GDM1 (cell line): ENCODE results near the gene YPEL4.

Experiments used
- DNase-seq: peaks from one replicate; lab custom pipeline; 2025; lab: John Stamatoyannopoulos, UW

The YPEL4 gene

GRCh38 chr11:57650739-57651090, 1.0 kb upstream of the YPEL4 start:
- DNase-seq = no peak

DNA sequence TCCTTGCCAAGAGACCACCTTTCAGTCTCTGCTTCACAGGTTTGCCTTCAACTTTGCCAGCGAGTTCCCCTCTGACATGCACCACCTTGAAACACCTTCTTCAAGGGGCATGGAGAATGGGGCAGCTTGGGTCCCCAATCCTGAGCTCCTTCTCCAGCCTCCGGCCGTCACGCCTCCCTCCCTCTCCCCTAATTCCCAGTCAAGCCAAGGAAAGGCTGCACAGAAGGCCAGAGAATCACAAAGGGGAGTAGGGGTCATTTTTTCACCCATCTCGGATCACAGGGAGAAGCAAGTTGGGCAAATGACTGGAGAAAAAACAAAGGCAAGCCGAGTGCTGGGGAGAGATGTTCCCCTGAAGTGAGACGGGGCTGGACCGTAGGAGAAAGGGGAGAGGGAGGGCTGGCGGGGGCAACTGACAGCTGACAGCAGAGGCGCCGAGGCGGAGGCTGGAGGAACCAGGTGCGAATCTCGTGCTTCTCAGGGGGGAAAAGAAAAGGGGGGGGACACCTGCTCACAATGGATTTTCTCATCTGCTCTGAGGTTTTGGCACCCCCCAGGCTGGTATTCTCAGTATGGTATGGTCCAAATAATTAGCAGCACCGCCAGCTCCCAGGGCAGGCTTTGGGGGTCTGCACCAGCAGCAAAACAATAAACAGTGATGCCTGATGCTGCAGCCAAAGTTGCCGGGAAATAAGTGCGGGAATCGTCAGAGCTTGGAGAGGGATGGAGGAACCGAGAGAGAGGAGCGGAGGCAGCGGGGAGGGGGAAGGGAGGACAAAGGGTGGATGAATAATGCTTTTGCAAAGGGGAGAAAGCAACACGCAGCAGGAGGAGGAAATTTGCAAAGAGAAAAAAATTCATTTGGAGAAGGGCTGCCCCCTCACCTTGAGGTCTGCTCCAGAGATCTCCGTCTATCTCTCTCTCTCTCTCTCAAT, 644 bp downstream of the YPEL4 start:
- DNase-seq = no peak

DNA sequence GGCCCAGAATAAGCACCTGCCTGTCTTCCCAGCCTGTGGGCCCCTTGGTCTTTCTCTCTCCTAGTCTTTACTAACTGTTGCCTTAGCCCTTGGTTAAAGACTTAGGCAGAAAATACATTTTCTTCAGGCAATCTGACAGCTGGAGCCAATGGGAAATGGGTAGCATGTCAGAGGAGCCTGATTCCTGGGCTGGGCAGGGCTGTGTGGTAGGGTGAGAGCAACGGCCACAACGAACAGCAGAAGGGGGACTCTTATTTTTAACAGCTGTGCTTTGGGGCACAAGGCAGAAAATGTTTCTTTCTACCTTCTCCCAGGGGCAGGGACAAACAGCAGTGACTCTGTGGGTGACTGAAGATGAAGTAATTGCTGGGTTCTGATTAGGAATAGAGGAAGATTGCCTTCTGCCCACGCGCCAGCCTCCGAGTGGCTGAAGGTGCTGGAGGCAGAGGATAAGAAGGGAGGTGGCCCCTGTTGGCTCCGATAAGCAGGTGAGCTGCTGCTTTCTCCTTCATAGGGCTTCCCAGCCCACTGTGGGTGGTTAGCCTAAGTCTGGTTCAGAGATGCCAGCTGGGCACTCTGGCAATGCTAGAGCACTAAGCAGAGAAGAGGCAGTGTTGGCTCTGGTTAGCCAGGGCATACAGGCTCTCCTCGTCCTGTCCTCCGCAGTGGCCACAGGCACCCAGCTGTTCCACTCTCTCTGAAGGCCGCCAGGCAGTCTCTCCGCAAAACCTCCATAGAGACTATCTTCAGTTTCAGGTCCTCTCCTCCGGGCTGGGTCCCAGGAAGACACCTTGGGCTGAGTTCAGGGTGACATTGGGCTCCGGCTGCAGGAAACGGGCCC, 1.5 kb downstream of the YPEL4 start:
- DNase-seq = no peak

DNA sequence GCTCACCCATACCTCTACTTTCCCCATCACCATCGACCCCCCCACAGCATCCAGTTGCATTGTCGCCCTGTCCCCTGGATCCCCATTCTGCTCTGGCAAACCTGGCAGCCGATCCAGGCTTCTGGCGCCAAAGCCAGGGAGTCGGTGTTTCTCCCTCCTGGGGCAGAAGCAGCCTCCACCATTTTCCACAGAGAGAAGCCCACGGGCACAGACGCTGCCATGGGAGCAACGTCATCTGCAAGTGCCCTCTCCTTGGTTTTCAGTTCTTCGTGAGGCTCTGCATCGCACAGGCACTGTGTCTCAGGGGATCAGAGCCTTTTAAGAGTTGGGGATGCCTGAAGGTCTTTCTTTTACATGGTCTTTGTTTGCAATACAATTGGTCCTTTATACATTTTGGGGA, 2.3 kb downstream of the YPEL4 start:
- no peak for DNase-seq

GRCh38 chr11:57646799-57647303, 2.9 kb downstream of the YPEL4 start:
- DNase-seq = no peak

- no peak for DNase-seq
Measured at GRCh38 chr11:57646194-57646798, 3.4 kb downstream of the YPEL4 start.

GRCh38 chr11:57645689-57646085, 4.0 kb downstream of the YPEL4 start:
- DNase-seq = no peak

DNA sequence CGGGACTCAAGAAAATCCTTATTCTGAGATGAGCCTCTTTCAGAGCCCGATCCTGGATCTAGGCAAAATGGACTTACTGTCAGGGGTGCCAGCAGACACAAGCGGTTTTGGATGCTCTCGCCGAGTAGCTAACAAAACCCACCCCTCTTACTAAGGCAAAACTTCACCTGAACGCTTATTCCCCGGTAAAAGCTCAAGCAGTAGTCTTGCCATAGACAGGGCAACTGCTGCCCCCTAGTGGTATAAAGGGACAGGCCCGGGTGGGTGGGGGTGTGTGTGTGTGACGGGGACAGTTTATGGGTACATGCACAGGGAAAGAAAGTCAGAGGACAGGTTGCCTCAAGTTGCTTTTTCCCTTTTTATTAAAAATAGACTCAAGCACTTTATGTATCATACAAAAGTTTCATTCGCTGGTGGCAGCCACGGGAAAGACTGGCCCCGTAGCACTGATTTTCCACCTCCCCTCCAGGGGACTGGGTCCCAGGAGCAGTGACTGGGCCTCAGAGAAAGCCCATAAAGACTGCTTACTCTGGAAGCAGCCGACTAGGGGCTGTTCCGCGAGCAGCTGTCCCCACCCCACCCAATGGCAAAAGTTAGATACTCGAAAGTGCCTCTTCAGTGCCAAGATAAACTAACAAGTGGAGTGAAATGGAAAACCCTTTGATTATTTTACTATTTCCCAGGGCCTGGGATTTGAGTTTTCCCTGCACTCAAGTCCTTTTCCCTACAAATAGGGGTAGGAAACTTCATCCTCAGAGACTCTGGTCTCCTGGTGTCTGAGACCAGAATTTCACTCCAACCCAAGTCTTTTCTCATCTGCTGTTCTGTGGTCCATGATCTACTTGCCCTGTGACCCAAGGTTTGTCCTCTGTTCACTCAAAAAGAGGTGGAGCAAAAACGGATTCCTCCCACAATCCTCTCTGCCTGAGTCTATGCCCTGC, 4.7 kb downstream of the YPEL4 start:
- peak; percentile 70 for DNase-seq

- DNase-seq = no peak
Measured at GRCh38 chr11:57643802-57644201, 5.9 kb downstream of the YPEL4 start.

- peak; percentile 63 for DNase-seq
Measured at GRCh38 chr11:57641011-57641807, 8.5 kb downstream of the YPEL4 start.

DNA sequence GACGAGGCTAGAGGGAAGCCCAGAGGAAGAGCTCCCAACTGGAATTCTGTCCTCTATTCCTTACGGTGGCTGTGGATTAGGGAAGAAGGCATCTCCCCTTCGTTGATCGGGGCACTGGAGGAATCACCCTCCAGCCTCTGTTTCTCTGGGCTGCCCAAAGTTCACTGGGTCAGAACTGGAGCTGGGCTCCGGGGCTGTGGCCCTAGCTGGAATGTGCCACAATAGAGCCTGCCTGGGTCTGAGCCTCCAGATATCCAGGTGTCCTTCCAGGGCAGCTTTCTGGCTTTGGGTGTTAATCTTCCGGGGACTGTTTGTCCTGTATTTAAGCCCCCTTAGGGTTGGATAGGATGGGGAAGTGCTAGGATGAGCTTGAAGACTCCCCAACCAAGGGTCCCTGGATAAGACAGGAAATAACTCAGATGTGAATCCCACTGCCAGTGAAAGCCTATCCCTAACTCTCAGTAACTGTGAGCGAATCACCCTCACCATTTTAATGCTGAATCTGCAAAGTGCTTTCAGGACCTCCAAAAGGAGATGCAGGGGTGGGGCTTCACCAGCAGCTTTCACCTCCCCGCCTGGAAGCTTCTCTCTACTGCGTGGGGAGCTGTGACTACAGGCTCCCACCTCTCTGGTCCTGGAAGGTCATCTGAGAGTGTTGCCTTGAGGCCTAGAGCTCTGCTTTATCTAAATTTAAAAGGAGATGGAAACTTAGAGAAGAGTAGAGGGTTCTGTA, 9.5 kb downstream of the YPEL4 start:
- DNase-seq = no peak

- peak; percentile 99 for DNase-seq
Measured at GRCh38 chr11:57639321-57640067, 10.2 kb downstream of the YPEL4 start.

- no peak for DNase-seq
Measured at GRCh38 chr11:57638811-57639320, 10.8 kb downstream of the YPEL4 start.

GRCh38 chr11:57638005-57638781, 11.5 kb downstream of the YPEL4 start:
- peak; percentile 75 for DNase-seq

DNA sequence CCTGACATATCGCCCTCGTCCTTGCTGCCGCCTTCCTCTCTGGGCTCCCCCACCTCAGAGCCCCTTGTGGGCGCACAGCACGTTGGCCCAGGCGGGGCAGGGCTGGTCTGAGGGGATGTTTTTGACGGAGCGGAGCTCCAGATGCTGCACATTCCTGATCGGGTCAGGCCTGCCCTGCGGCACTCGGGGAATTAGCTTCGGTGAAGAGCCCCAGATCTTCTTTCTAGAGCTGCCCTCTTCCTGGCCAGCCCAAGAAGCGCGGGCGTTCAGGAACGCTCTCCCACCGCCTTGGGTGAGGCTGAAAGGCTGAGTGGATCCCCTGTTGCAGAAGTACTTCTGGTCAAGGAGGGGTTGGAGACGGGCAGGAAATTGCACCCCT, 12.1 kb downstream of the YPEL4 start:
- DNase-seq = no peak

DNA sequence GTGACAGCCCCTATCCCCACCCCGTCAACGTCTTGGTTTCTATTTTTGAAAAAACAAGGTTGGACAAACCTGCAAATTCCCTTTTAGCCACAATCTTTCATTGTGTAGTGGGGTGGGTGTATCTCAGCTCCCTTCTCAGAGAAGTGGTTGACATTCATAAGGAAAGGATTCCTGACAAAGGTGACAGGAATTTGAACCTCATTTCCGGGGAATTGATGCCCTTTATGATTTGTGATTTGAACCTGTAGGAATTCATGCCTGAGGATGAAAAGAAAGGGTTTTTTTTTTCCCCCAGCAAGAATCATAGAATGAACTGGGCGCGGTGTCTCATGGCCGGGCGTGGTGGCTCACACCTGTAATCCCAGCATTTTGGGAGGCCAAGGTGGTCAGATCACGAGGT, 14.5 kb downstream of the YPEL4 start:
- no peak for DNase-seq

DNA sequence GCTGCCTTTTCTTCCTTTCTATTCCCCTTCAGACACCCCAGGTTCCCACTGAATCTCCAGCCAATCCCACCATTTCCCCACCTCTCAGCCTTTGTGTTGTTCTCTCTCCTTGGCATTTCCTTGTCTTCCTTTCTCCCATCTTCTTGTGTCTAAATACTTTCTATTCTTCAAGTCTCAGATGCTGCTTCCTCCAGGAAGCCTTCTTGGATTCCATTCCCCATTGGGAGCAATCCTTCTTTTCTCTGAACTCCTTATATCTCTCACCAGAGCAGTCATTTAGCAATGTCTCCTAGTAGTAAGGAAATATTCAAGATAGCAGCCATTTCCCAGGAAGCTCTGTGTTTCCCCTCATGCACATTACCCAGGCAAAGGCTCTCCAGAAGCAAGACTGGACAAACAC, 15.4 kb downstream of the YPEL4 start:
- DNase-seq = no peak
